Liver (tissue), 9 donors: ENCODE measurements around the gene INPP5B. TPM values are rescaled to one million over a fixed set of nuclear protein-coding genes. Genes with fewer than 3 reads are reported as not detected.

Experiments used
- DNase-seq: peaks from one replicate; pipeline ENCODE4 v3.0.0-alpha.2; 2017; ENCODE audit warnings: low spot score
- H3K27ac ChIP-seq, 2 donors: one replicate each; pipeline ENCODE4 v1.7.0; 2013; ENCODE audit warnings: inconsistent platforms in 2 of 2, low read length in 2 of 2, control low read depth in 1 of 2, low read depth in 1 of 2, mild to moderate bottlenecking in 1 of 2
- H3K27me3 ChIP-seq, 4 donors: one replicate each; pipeline versions ENCODE4 v1.6.1 to v1.7.0; 2013; ENCODE audit warnings: low read length in 3 of 4, inconsistent platforms in 1 of 4, mild to moderate bottlenecking in 1 of 4, moderate library complexity in 1 of 4; ENCODE audit not compliant: control insufficient read depth in 4 of 4, insufficient read depth in 4 of 4
- H3K36me3 ChIP-seq, 4 donors: one replicate each; pipeline versions ENCODE4 v1.6.1 to v1.7.0; 2013; ENCODE audit warnings: low read length in 3 of 4, mild to moderate bottlenecking in 3 of 4, low read depth in 1 of 4, moderate library complexity in 1 of 4; ENCODE audit not compliant: control insufficient read depth in 4 of 4, insufficient read depth in 3 of 4
- H3K4me1 ChIP-seq, 4 donors: one replicate each; pipeline versions ENCODE4 v1.6.1 to v1.7.0; 2013; ENCODE audit warnings: low read length in 3 of 4, mild to moderate bottlenecking in 3 of 4, moderate library complexity in 1 of 4; ENCODE audit not compliant: control insufficient read depth in 4 of 4, insufficient read depth in 4 of 4
- H3K4me3 ChIP-seq, 3 donors: one replicate each; pipeline versions ENCODE4 v1.6.1 to v1.7.0; 2013; ENCODE audit warnings: low read length in 3 of 3, control low read depth in 1 of 3, low read depth in 1 of 3, mild to moderate bottlenecking in 1 of 3
- H3K9ac ChIP-seq, 2 donors: one replicate each; pipeline ENCODE4 v1.7.0; 2013; ENCODE audit warnings: low read length in 2 of 2, mild to moderate bottlenecking in 2 of 2, moderate library complexity in 2 of 2, control low read depth in 1 of 2, low read depth in 1 of 2
- H3K9me3 ChIP-seq, 4 donors: one replicate each; pipeline versions ENCODE4 v1.6.1 to v1.7.0; 2013; ENCODE audit warnings: low read length in 3 of 4; ENCODE audit not compliant: control insufficient read depth in 4 of 4
- EGR1 ChIP-seq, 2 donors: IDR thresholded peaks; 2 replicates each; pipeline ENCODE4 v1.6.1; 2016 to 2018; ENCODE audit warnings: antibody characterized with exemption in 2 of 2, low read depth in 2 of 2
- FOXA1 ChIP-seq: IDR thresholded peaks from 2 replicates; pipeline ENCODE4 v1.6.1; 2016; ENCODE audit warnings: antibody characterized with exemption
- FOXA2 ChIP-seq: IDR thresholded peaks from 2 replicates; pipeline ENCODE4 v1.6.1; 2016; ENCODE audit warnings: antibody characterized with exemption
- GABPA ChIP-seq, 2 donors: IDR thresholded peaks in 1 of 2; conservative IDR thresholded peaks in 1 of 2; 2 replicates each; pipeline ENCODE4 v1.6.1; 2016; ENCODE audit warnings: antibody characterized with exemption in 2 of 2, mild to moderate bottlenecking in 1 of 2, moderate library complexity in 1 of 2
- HNF4A ChIP-seq, 2 donors: conservative IDR thresholded peaks; 2 replicates each; pipeline ENCODE4 v1.6.1; 2016; ENCODE audit warnings: antibody characterized with exemption in 2 of 2, mild to moderate bottlenecking in 2 of 2
- HNF4G ChIP-seq: IDR thresholded peaks from 2 replicates; pipeline ENCODE4 v1.6.1; 2016; ENCODE audit warnings: antibody characterized with exemption
- JUND ChIP-seq, 2 donors: IDR thresholded peaks; 2 replicates each; pipeline ENCODE4 v1.6.1; 2016; ENCODE audit warnings: antibody characterized with exemption in 2 of 2
- NR2F2 ChIP-seq: IDR thresholded peaks from 2 replicates; pipeline ENCODE4 v1.6.1; 2016; ENCODE audit warnings: antibody characterized with exemption
- RAD21 ChIP-seq, 2 donors: IDR thresholded peaks; 2 replicates each; pipeline ENCODE4 v1.6.1; 2016; ENCODE audit warnings: antibody characterized with exemption in 2 of 2, mild to moderate bottlenecking in 2 of 2
- RXRA ChIP-seq, 2 donors: IDR thresholded peaks; 2 replicates each; pipeline ENCODE4 v1.6.1; 2017 to 2018; ENCODE audit warnings: antibody characterized with exemption in 2 of 2, mild to moderate bottlenecking in 1 of 2
- SP1 ChIP-seq: IDR thresholded peaks from 2 replicates; pipeline ENCODE4 v1.6.1; 2018; ENCODE audit warnings: antibody characterized with exemption, mild to moderate bottlenecking
- YY1 ChIP-seq: IDR thresholded peaks from 2 replicates; pipeline ENCODE4 v1.6.1; 2016; ENCODE audit warnings: antibody characterized with exemption, mild to moderate bottlenecking
- WGBS: extraction: QIAGEN DNeasy Blood & Tissue Kit; methylation state at CpG from one replicate; pipeline ENCODE4 v1.1.7; 2013; 5-methylcytosine and 5-hydroxymethylcytosine counted together
- polyA plus RNA-seq, 2 donors: library from polyadenylated mRNA; stranded (reverse) in 1 of 2; unstranded in 1 of 2; fragments of 200-250 nt in 1 of 2; fragments of >200 nt in 1 of 2; fragmentation: Nextera tagmentation in 1 of 2; extraction: Ambion mirVana in 1 of 2; gene quantifications; one replicate each; pipeline versions ENCODE4 v1.2.1 to v1.2.3, GENCODE V29; 2013 to 2015
- total RNA-seq, 2 donors: library from RNA; depleted of rRNA; stranded (reverse); fragments of >200 nt; gene quantifications; one replicate each; pipeline ENCODE4 v1.2.3, GENCODE V29; 2014
- TF ChIP-seq, protein P1 (sequence below): IDR thresholded peaks from 2 replicates; pipeline ENCODE4 v1.6.1; 2016; ENCODE audit warnings: antibody characterized with exemption
- TF ChIP-seq, protein P2 (sequence below): IDR thresholded peaks from 2 replicates; pipeline ENCODE4 v1.6.1; 2016; ENCODE audit warnings: antibody characterized with exemption, mild to moderate bottlenecking
- TF ChIP-seq, protein P3 (sequence below): fragments of 150-350 bp; IDR thresholded peaks from 2 replicates; pipeline ENCODE4 v1.5.1; 2017; ENCODE audit warnings: improper control_type of control experiment, low read depth, low read length; ENCODE audit not compliant: missing input control
- TF ChIP-seq, protein P4 (sequence below): IDR thresholded peaks from 2 replicates; pipeline ENCODE4 v1.6.1; 2016; ENCODE audit warnings: antibody characterized with exemption
- TF ChIP-seq, protein P5 (sequence below): IDR thresholded peaks from 2 replicates; pipeline ENCODE4 v1.6.1; 2016; ENCODE audit warnings: antibody characterized with exemption
- donor health status: healthy.
- donor health status: healthy.
- donor health status: healthy.
- donor health status: healthy.
- donor health status: healthy.

The INPP5B gene
- total and polyA plus RNA-seq, 4 donors = 5.0 to 30.9 (median 13.6) TPM

DNA sequence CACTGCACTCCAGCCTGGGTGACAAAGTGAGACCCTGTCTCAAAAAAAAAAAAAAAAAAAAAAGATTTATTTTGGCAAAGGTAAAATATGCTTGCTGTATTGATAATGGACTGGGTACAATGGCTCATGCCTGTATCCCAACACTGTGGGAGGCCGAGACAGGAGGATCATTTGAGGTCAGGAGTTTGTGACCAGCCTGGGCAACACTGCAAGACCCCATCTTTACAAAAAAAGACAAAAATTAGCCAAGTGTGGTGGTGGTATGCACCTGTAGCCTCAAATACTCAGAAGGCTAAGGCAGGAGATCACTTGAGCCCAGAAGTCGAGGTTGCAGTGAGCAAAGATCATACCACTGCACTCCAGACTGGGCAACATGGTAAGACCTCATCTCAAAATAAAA, 36.7 kb upstream of the INPP5B start:
- Histone ChIP-seq H3K4me1 (peaks cover 4 to 14% (median 10%) of the 10 kb centered on the region in 4 donors), H3K27ac (no peak overlapping the region), H3K36me3 (peaks cover 24 to 77% (median 57%) of the 10 kb centered on the region in 4 donors), H3K4me3 (no peak overlapping the region), H3K9me3 (no peaks in the 10 kb centered on the region), H3K27me3 (no peaks in the 10 kb centered on the region), H3K9ac (no peak overlapping the region)
- TF ChIP-seq EGR1 (IDR thresholded peaks at IDR 0.05; ENCODE audit: low read depth in 2 of 2) (no peak), YY1 (no peak), RAD21 (IDR thresholded peaks at IDR 0.05) (no peak), HNF4A (conservative IDR thresholded peaks at IDR 0.05) (no peak), RXRA (IDR thresholded peaks at IDR 0.05) (no peak), FOXA1 (no peak), SP1 (no peak), HNF4G (no peak), NR2F2 (no peak)
- TF ChIP-seq, protein P1, sequence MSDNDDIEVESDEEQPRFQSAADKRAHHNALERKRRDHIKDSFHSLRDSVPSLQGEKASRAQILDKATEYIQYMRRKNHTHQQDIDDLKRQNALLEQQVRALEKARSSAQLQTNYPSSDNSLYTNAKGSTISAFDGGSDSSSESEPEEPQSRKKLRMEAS = no peak
- TF ChIP-seq, protein P2, sequence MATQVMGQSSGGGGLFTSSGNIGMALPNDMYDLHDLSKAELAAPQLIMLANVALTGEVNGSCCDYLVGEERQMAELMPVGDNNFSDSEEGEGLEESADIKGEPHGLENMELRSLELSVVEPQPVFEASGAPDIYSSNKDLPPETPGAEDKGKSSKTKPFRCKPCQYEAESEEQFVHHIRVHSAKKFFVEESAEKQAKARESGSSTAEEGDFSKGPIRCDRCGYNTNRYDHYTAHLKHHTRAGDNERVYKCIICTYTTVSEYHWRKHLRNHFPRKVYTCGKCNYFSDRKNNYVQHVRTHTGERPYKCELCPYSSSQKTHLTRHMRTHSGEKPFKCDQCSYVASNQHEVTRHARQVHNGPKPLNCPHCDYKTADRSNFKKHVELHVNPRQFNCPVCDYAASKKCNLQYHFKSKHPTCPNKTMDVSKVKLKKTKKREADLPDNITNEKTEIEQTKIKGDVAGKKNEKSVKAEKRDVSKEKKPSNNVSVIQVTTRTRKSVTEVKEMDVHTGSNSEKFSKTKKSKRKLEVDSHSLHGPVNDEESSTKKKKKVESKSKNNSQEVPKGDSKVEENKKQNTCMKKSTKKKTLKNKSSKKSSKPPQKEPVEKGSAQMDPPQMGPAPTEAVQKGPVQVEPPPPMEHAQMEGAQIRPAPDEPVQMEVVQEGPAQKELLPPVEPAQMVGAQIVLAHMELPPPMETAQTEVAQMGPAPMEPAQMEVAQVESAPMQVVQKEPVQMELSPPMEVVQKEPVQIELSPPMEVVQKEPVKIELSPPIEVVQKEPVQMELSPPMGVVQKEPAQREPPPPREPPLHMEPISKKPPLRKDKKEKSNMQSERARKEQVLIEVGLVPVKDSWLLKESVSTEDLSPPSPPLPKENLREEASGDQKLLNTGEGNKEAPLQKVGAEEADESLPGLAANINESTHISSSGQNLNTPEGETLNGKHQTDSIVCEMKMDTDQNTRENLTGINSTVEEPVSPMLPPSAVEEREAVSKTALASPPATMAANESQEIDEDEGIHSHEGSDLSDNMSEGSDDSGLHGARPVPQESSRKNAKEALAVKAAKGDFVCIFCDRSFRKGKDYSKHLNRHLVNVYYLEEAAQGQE = no peak
- TF ChIP-seq, protein P3, sequence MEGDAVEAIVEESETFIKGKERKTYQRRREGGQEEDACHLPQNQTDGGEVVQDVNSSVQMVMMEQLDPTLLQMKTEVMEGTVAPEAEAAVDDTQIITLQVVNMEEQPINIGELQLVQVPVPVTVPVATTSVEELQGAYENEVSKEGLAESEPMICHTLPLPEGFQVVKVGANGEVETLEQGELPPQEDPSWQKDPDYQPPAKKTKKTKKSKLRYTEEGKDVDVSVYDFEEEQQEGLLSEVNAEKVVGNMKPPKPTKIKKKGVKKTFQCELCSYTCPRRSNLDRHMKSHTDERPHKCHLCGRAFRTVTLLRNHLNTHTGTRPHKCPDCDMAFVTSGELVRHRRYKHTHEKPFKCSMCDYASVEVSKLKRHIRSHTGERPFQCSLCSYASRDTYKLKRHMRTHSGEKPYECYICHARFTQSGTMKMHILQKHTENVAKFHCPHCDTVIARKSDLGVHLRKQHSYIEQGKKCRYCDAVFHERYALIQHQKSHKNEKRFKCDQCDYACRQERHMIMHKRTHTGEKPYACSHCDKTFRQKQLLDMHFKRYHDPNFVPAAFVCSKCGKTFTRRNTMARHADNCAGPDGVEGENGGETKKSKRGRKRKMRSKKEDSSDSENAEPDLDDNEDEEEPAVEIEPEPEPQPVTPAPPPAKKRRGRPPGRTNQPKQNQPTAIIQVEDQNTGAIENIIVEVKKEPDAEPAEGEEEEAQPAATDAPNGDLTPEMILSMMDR = no peak
- TF ChIP-seq, protein P4, sequence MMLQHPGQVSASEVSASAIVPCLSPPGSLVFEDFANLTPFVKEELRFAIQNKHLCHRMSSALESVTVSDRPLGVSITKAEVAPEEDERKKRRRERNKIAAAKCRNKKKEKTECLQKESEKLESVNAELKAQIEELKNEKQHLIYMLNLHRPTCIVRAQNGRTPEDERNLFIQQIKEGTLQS = no peak
- DNase-seq = no peak
- 95% methylated on average over 2 of the region's 2 CpGs for WGBS

DNA sequence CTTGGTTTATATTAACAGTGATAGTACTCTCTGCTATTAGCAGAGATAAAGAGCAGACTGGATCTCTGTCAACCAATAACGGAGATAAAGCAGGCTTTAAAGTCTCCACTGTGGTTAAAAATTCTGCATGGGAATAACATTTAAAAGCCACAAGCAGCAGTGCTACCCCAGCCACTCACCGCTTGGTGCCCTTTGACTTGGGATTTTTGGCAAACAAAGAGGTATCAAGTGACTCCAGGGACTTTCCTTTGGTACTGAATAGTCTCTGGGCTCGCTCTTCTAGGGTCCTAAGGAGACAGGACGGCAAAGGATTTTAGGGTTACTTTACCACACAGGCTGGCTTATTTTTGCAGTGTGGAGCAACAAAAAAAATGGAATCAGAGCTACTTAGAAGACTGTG, 31.7 kb upstream of the INPP5B start:
- TF ChIP-seq, protein P2 = no peak
- no peak for TF ChIP-seq GABPA (IDR thresholded peaks at IDR 0.05 in 1 of 2, conservative IDR thresholded peaks at IDR 0.05 in 1 of 2)
- no peak for TF ChIP-seq NR2F2
- TF ChIP-seq FOXA2 = no peak
- TF ChIP-seq, protein P5, sequence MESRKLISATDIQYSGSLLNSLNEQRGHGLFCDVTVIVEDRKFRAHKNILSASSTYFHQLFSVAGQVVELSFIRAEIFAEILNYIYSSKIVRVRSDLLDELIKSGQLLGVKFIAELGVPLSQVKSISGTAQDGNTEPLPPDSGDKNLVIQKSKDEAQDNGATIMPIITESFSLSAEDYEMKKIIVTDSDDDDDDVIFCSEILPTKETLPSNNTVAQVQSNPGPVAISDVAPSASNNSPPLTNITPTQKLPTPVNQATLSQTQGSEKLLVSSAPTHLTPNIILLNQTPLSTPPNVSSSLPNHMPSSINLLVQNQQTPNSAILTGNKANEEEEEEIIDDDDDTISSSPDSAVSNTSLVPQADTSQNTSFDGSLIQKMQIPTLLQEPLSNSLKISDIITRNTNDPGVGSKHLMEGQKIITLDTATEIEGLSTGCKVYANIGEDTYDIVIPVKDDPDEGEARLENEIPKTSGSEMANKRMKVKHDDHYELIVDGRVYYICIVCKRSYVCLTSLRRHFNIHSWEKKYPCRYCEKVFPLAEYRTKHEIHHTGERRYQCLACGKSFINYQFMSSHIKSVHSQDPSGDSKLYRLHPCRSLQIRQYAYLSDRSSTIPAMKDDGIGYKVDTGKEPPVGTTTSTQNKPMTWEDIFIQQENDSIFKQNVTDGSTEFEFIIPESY = no peak
- no peak for TF ChIP-seq JUND (IDR thresholded peaks at IDR 0.05)
- no peak for DNase-seq
- Histone ChIP-seq H3K9me3 (no peaks in the 10 kb centered on the region), H3K4me3 (no peak overlapping the region), H3K27me3 (no peaks in the 10 kb centered on the region), H3K36me3 (peaks cover 16 to 74% (median 58%) of the 10 kb centered on the region in 4 donors), H3K9ac (no peak overlapping the region), H3K27ac (no peak overlapping the region), H3K4me1 (peaks cover 0 to 3% (median 0%) of the 10 kb centered on the region in 4 donors)
- 56% methylated on average over 4 of the region's 4 CpGs for WGBS
